NCI-H226 (cell line): ENCODE measurements around the gene DENND1A.
A peak's percentile ranks its signal among the peaks of the same experiment; 100 is the strongest.

ENCODE experiments used
- DNase-seq: peaks from one replicate; pipeline ENCODE4 v3.0.0-alpha.2; 2015

DENND1A gene

GRCh38 chr9:123678038-123678877 is 251.7 kb downstream of the DENND1A start:
- no peak for DNase-seq

GRCh38 chr9:123676869-123677268 is 253.1 kb downstream of the DENND1A start:
- DNase-seq = no peak

GRCh38 chr9:123669346-123669745 is 260.6 kb downstream of the DENND1A start:
- DNase-seq = no peak

GRCh38 chr9:123663529-123663928 is 266.4 kb downstream of the DENND1A start:
- DNase-seq = no peak

GRCh38 chr9:123662057-123662776 is 267.7 kb downstream of the DENND1A start:
- no peak for DNase-seq

GRCh38 chr9:123660691-123661466 is 269.0 kb downstream of the DENND1A start:
- DNase-seq = no peak

GRCh38 chr9:123659358-123659757 is 270.6 kb downstream of the DENND1A start:
- no peak for DNase-seq

GRCh38 chr9:123658792-123659191 is 271.1 kb downstream of the DENND1A start:
- peak; percentile 52 for DNase-seq

GRCh38 chr9:123657941-123658340 is 272.0 kb downstream of the DENND1A start:
- no peak for DNase-seq

- no peak for DNase-seq
Measured at GRCh38 chr9:123657099-123657498, 272.8 kb downstream of the DENND1A start.

GRCh38 chr9:123656565-123656964 is 273.4 kb downstream of the DENND1A start:
- DNase-seq = no peak

GRCh38 chr9:123655681-123656423 is 274.1 kb downstream of the DENND1A start:
- DNase-seq = no peak

- DNase-seq = no peak
Measured at GRCh38 chr9:123654994-123655637, 274.8 kb downstream of the DENND1A start.

GRCh38 chr9:123654218-123654993 is 275.5 kb downstream of the DENND1A start:
- no peak for DNase-seq

GRCh38 chr9:123652416-123652815 is 277.5 kb downstream of the DENND1A start:
- no peak for DNase-seq

GRCh38 chr9:123651871-123652270 is 278.1 kb downstream of the DENND1A start:
- no peak for DNase-seq

GRCh38 chr9:123651273-123651672 is 278.7 kb downstream of the DENND1A start:
- DNase-seq = no peak

GRCh38 chr9:123649909-123650308 is 280.0 kb downstream of the DENND1A start:
- DNase-seq = no peak

- no peak for DNase-seq
Measured at GRCh38 chr9:123647145-123647544, 282.8 kb downstream of the DENND1A start.

GRCh38 chr9:123645762-123646161 is 284.2 kb downstream of the DENND1A start:
- DNase-seq = no peak

- no peak for DNase-seq
Measured at GRCh38 chr9:123645126-123645525, 284.8 kb downstream of the DENND1A start.
